Measurements from ENCODE around the gene EVPLL.

GRCh38 chr17:18353541-18353940 is 24.0 kb upstream of the EVPLL start:
- no peak for TF ChIP-seq CTCF (IDR thresholded peaks at IDR 0.05; ENCODE audit: insufficient read depth, low read length)
- no peak for TF ChIP-seq SPI1 (IDR thresholded peaks at IDR 0.05; ENCODE audit: borderline replicate concordance, low read depth)
- TF ChIP-seq REST (IDR thresholded peaks at IDR 0.05; ENCODE audit: insufficient replicate concordance, low read depth), result no peak

Measured in HL-60 (cell line).